ENCODE measurements around the gene MAML3. TPM values are rescaled to one million over a fixed set of nuclear protein-coding genes. Genes with fewer than 3 reads are reported as not detected.
A peak's percentile ranks its signal among the peaks of the same experiment; 100 is the strongest.

Gene MAML3
- total and polyA plus RNA-seq, 2 of the 13 experiments (the other 11 are each of a cell fraction or from before 2014, with no cell fraction given), result 0.05 to 0.13 TPM

DNA sequence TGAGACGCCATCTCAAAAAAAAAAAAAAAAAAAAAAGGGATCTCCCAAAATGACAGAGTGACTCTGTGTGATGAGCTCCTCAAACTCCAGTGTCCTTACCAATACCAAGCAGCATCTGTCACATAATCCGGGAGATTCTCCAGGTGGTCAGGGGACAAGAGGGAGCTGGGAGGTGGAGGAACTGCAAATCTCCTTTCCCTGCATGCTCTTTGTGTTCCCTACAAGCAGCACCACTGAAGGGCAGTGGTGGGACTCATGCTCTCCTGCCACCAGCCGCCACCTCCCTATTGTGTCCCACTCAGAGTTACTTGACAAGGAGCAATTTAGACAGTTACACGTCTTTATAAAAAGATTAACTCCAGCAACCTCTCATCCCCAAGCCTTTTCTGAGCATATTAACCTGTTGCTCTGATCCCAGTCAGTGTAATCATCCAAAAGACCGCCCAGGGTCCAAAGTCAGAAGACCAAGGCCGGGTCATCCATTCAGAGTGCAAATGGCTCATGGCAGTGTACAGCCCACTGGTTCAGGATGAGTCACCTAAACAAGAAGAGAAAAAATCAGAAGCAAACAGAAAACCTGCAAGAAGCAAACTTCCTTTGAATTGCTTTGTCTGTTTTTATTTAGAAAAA, 464.8 kb downstream of the MAML3 start (continued):
- TF ChIP-seq, protein P1, sequence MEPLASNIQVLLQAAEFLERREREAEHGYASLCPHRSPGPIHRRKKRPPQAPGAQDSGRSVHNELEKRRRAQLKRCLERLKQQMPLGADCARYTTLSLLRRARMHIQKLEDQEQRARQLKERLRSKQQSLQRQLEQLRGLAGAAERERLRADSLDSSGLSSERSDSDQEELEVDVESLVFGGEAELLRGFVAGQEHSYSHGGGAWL (CRISPR knock-in tag; IDR thresholded peaks at IDR 0.05), result no peak
- TF ChIP-seq, protein P2, sequence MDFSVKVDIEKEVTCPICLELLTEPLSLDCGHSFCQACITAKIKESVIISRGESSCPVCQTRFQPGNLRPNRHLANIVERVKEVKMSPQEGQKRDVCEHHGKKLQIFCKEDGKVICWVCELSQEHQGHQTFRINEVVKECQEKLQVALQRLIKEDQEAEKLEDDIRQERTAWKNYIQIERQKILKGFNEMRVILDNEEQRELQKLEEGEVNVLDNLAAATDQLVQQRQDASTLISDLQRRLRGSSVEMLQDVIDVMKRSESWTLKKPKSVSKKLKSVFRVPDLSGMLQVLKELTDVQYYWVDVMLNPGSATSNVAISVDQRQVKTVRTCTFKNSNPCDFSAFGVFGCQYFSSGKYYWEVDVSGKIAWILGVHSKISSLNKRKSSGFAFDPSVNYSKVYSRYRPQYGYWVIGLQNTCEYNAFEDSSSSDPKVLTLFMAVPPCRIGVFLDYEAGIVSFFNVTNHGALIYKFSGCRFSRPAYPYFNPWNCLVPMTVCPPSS (IDR thresholded peaks at IDR 0.05), result no peak
- TF ChIP-seq ETV5 (CRISPR knock-in tag; IDR thresholded peaks at IDR 0.05; ENCODE audit: borderline replicate concordance) (peak; percentile 76; the same call in 1 of the 2 replicates), ZNF572 (CRISPR knock-in tag; IDR thresholded peaks at IDR 0.05) (no peak), ZNF343 (CRISPR knock-in tag; IDR thresholded peaks at IDR 0.05) (no peak), ZNF713 (CRISPR knock-in tag; IDR thresholded peaks at IDR 0.05) (no peak), KMT2B (CRISPR knock-in tag; IDR thresholded peaks at IDR 0.05) (no peak), CREB1 (IDR thresholded peaks at IDR 0.05) (no peak), CREB1 (CRISPR knock-in tag; IDR thresholded peaks at IDR 0.05) (peak; percentile 69), ZNF891 (CRISPR knock-in tag; IDR thresholded peaks at IDR 0.05) (no peak), GTF3A (CRISPR knock-in tag; conservative IDR thresholded peaks at IDR 0.05) (no peak), MED13 (CRISPR knock-in tag; IDR thresholded peaks at IDR 0.05) (peak; percentile 79; the same call in 1 of the 2 replicates), NFATC3 (CRISPR knock-in tag; IDR thresholded peaks at IDR 0.05) (no peak), HIVEP1 (CRISPR knock-in tag; IDR thresholded peaks at IDR 0.05) (no peak), ZNF510 (CRISPR knock-in tag; IDR thresholded peaks at IDR 0.05; ENCODE audit: low read depth) (no peak), ZSCAN22 (CRISPR knock-in tag; IDR thresholded peaks at IDR 0.05) (no peak), ZNF337 (CRISPR knock-in tag; IDR thresholded peaks at IDR 0.05; ENCODE audit: borderline replicate concordance, low read depth) (no peak), CAMTA2 (CRISPR knock-in tag; IDR thresholded peaks at IDR 0.05; ENCODE audit: borderline replicate concordance) (no peak)
- TF ChIP-seq, protein P3, sequence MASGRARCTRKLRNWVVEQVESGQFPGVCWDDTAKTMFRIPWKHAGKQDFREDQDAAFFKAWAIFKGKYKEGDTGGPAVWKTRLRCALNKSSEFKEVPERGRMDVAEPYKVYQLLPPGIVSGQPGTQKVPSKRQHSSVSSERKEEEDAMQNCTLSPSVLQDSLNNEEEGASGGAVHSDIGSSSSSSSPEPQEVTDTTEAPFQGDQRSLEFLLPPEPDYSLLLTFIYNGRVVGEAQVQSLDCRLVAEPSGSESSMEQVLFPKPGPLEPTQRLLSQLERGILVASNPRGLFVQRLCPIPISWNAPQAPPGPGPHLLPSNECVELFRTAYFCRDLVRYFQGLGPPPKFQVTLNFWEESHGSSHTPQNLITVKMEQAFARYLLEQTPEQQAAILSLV (CRISPR knock-in tag; IDR thresholded peaks at IDR 0.05; ENCODE audit: borderline replicate concordance), result peak; percentile 53; the same call in 1 of the 2 replicates
- TF ChIP-seq, protein P4, sequence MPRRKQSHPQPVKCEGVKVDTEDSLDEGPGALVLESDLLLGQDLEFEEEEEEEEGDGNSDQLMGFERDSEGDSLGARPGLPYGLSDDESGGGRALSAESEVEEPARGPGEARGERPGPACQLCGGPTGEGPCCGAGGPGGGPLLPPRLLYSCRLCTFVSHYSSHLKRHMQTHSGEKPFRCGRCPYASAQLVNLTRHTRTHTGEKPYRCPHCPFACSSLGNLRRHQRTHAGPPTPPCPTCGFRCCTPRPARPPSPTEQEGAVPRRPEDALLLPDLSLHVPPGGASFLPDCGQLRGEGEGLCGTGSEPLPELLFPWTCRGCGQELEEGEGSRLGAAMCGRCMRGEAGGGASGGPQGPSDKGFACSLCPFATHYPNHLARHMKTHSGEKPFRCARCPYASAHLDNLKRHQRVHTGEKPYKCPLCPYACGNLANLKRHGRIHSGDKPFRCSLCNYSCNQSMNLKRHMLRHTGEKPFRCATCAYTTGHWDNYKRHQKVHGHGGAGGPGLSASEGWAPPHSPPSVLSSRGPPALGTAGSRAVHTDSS (CRISPR knock-in tag; conservative IDR thresholded peaks at IDR 0.05), result no peak
- TF ChIP-seq, protein P5, sequence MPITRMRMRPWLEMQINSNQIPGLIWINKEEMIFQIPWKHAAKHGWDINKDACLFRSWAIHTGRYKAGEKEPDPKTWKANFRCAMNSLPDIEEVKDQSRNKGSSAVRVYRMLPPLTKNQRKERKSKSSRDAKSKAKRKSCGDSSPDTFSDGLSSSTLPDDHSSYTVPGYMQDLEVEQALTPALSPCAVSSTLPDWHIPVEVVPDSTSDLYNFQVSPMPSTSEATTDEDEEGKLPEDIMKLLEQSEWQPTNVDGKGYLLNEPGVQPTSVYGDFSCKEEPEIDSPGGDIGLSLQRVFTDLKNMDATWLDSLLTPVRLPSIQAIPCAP (CRISPR knock-in tag; IDR thresholded peaks at IDR 0.05; ENCODE audit: low read depth), result no peak

Measured in HepG2 (cell line).